Right lobe of liver (tissue), 6 donors: ENCODE results near the gene CTNNBIP1. TPM values are rescaled to one million over a fixed set of nuclear protein-coding genes. Genes with fewer than 3 reads are reported as not detected.

Source experiments
- ATAC-seq, 4 donors: fragments of 200-7000 bp; cut with Tn5 transposase; one replicate each; pipeline ENCODE4 v1.9.1; 2020; ENCODE audit warnings: mild to moderate bottlenecking in 4 of 4, moderate library complexity in 4 of 4
- DNase-seq, 3 donors: peaks; one replicate each; pipeline ENCODE4 v3.0.0-alpha.2; 2020
- H3K27ac ChIP-seq, 3 donors: fragments of 200-600 bp; one replicate each; pipeline ENCODE4 v1.8.0; 2022
- H3K27me3 ChIP-seq, 2 donors: fragments of 200-600 bp; one replicate each; pipeline ENCODE4 v1.8.0; 2022
- H3K36me3 ChIP-seq, 4 donors: fragments of 200-600 bp; sonication (generic) in 1 of 4; one replicate each; pipeline versions ENCODE4 v1.5.1 to v1.8.0; 2017 to 2022; ENCODE audit warnings: control low read depth in 1 of 4
- H3K4me1 ChIP-seq, 4 donors: fragments of 200-600 bp; sonication (generic) in 1 of 4; one replicate each; pipeline versions ENCODE4 v1.5.1 to v1.8.0; 2017 to 2022; ENCODE audit warnings: control low read depth in 1 of 4
- H3K4me3 ChIP-seq, 3 donors: fragments of 200-600 bp; one replicate each; pipeline ENCODE4 v1.8.0; 2022
- H3K9me3 ChIP-seq, 4 donors: fragments of 200-600 bp; sonication (generic) in 1 of 4; one replicate each; pipeline versions ENCODE4 v1.5.1 to v1.8.0; 2017 to 2022; ENCODE audit warnings: control low read depth in 1 of 4
- CTCF ChIP-seq, 4 donors: fragments of 200-600 bp in 3 of 4; fragments of 450-650 bp in 1 of 4; IDR thresholded peaks; one replicate each; pipeline versions ENCODE4 v1.5.1 to v1.8.0; 2016 to 2022; ENCODE audit warnings: antibody characterized with exemption in 4 of 4, mild to moderate bottlenecking in 2 of 4
- POLR2A ChIP-seq: fragments of 450-650 bp; IDR thresholded peaks from one replicate; pipeline ENCODE4 v1.6.1; 2017; ENCODE audit warnings: antibody characterized with exemption, mild to moderate bottlenecking
- WGBS: methylation state at CpG from one replicate; pipeline ENCODE4 v1.1.6; 2018; ENCODE audit warnings: low coverage, low lambda C conversion rate; ENCODE audit not compliant: insufficient coverage; ENCODE audit errors: missing lambda C conversion rate; 5-methylcytosine and 5-hydroxymethylcytosine counted together
- intact Hi-C, 2 donors: fragments of 100-400 bp; cut with DNase I; formaldehyde crosslinking; loops; one replicate each; pipeline versions ENCODE4 v1.11.2 to v1.14.1; 2022
- long read RNA-seq: library from polyadenylated mRNA; unstranded; transcript quantifications from one replicate; pipeline ENCODE4 v2.0.0, GENCODE V29; 2019
- total RNA-seq, 6 experiments: library from RNA; depleted of rRNA in 2 of 6; stranded (reverse); fragments of >200 nt in 2 of 6; fragmentation: NEBNext Ultra II Directional in 3 of 6; extraction: Animal tissue kit (Norgen Biotek cat#: 25700) in 3 of 6; gene quantifications; one replicate each; pipeline versions ENCODE4 v1.1.0 to v1.2.4, GENCODE V29; 2016 to 2023
- donor health status: DM: no; HTN: yes; CAD: no.
- donor health status: DM: no; HTN: no; CAD: no.
- donor health status: DM: no; HTN: no; CAD: no.
- donor health status: DM: no; HTN: yes; CAD: no.
- donor health status: DM: no; HTN: yes; CAD: no.

CTNNBIP1 gene
- 10 to 100 TPM in 3 of 6 experiments, 1 to 10 TPM in 3; 8.0 to 19.2 (median 10.0) TPM for total RNA-seq
- long read RNA-seq, partial matches to known transcripts: 0 of 2 reads
- long read RNA-seq, other reads (novel, unspliced or antisense): 1 of 2 reads

GRCh38 chr1:9910076-9910422 lies at the start of gene CTNNBIP1:
Gene CTNNBIP1, minus strand, starts transcription at chr1:9910269. Its CDS starts 38,205 bp downstream, at chr1:9872064.
- no peaks in the 10 kb centered on the region for H3K9me3 ChIP-seq
- TF ChIP-seq POLR2A (peak; percentile 49), CTCF (IDR thresholded peaks at IDR 0.05) (no peak)
- intact Hi-C loops: no loop called here
- H3K36me3 ChIP-seq: no peaks in the 10 kb centered on the region
- no peak for ATAC-seq
- DNase-seq: no peak
- H3K4me1 ChIP-seq: peaks cover 0 to 13% (median 5%) of the 10 kb centered on the region in 4 donors
- peak within 1 kb of the TSS; percentile 55 to 89 (median 75) for H3K27ac ChIP-seq
- H3K27me3 ChIP-seq: no peaks in the 10 kb centered on the region
- H3K4me3 ChIP-seq: peak within 1 kb of the TSS; percentile 69 to 81 (median 73)
- no CpG with 5 or more reads among the region's 55 CpGs for WGBS

- TF ChIP-seq CTCF (IDR thresholded peaks at IDR 0.05): no peak
- no peak for TF ChIP-seq POLR2A
- H3K27me3 ChIP-seq: no peaks in the 10 kb centered on the region
- no peaks in the 10 kb centered on the region for H3K4me1 ChIP-seq
- intact Hi-C loops: no loop called here
- no peak overlapping the region for H3K4me3 ChIP-seq
- no peak overlapping the region for H3K27ac ChIP-seq
- no peaks in the 10 kb centered on the region for H3K36me3 ChIP-seq
- no peaks in the 10 kb centered on the region for H3K9me3 ChIP-seq
- ATAC-seq (no peak), DNase-seq (no peak)
- 95% methylated on average over 8 of the region's 8 CpGs for WGBS
Measured at GRCh38 chr1:9957726-9958125, 47.7 kb upstream of the CTNNBIP1 start.

- no peak for ATAC-seq
- Histone ChIP-seq H3K4me3 (no peak overlapping the region), H3K9me3 (no peaks in the 10 kb centered on the region), H3K27ac (no peak overlapping the region), H3K36me3 (no peaks in the 10 kb centered on the region), H3K27me3 (no peaks in the 10 kb centered on the region), H3K4me1 (peaks cover 0 to 15% (median 4%) of the 10 kb centered on the region in 4 donors)
- intact Hi-C loops: loop anchor here in 1 of 2 donors (10.0 kb wide), 1 partner anchor 72 kb away; no protein-coding TSS in a partner anchor
- no peak for DNase-seq
- TF ChIP-seq CTCF (IDR thresholded peaks at IDR 0.05) (no peak), POLR2A (no peak)
- WGBS: 94% methylated on average over 2 of the region's 2 CpGs
Measured at GRCh38 chr1:9946315-9946714, 36.2 kb upstream of the CTNNBIP1 start.

GRCh38 chr1:9942939-9943788 lies 33.1 kb upstream of the CTNNBIP1 start, which contains the start of the genes LZIC and NMNAT1:
Gene LZIC, minus strand, starts transcription at chr1:9943391. Its CDS starts 6,772 bp downstream, at chr1:9936619.
Gene NMNAT1, plus strand, starts transcription at chr1:9943475. Its CDS starts 28,599 bp downstream, at chr1:9972074.
- H3K27me3 ChIP-seq: no peaks in the 10 kb centered on the region
- TF ChIP-seq CTCF (IDR thresholded peaks at IDR 0.05) (peak in 1 of 4 donors; percentile 2), POLR2A (peak; percentile 95)
- no peaks in the 10 kb centered on the region for H3K9me3 ChIP-seq
- peak; percentile 99 to 100 (median 100) for ATAC-seq
- H3K36me3 ChIP-seq: no peaks in the 10 kb centered on the region
- H3K4me1 ChIP-seq: peaks cover 0 to 15% (median 4%) of the 10 kb centered on the region in 4 donors
- peak; percentile 95 to 96 (median 96) for DNase-seq
- 2% methylated on average over 27 of the region's 53 CpGs for WGBS
- intact Hi-C loops: loop anchor here in 1 of 2 donors (10.0 kb wide), 1 partner anchor 68 kb away; no protein-coding TSS in a partner anchor
- peak within 1 kb of the TSS; percentile 81 to 88 (median 83) for H3K4me3 ChIP-seq
- H3K27ac ChIP-seq: peak within 1 kb of the TSS; percentile 78 to 89 (median 79)
